T-helper 1 cell (primary cell): Measurements from ENCODE around the gene SPTAN1.
"Not testable (repeated sequence)": the region's sequence is repeated elsewhere in the genome, so short reads cannot be mapped to it uniquely, and the experiment has no call there.

Experiments used
- DNase-seq, 5 donors: peaks; one replicate each; pipeline ENCODE4 v3.0.0-alpha.2; 2012 to 2020

SPTAN1 gene

GRCh38 chr9:128553728-128554127, 1.3 kb downstream of the SPTAN1 start:
- no peak for DNase-seq

- no peak for DNase-seq
Measured at GRCh38 chr9:128554155-128554862, 1.9 kb downstream of the SPTAN1 start.

- no peak for DNase-seq
Measured at GRCh38 chr9:128555180-128555721, 2.9 kb downstream of the SPTAN1 start.

GRCh38 chr9:128556276-128556675, 3.9 kb downstream of the SPTAN1 start:
- no peak for DNase-seq

- DNase-seq: no peak
Measured at GRCh38 chr9:128556926-128557634, 4.7 kb downstream of the SPTAN1 start.

GRCh38 chr9:128558431-128559310, 6.3 kb downstream of the SPTAN1 start:
- peak in 1 of 5 donors; percentile 56 for DNase-seq

- DNase-seq: no peak
Measured at GRCh38 chr9:128565578-128565977, 13.2 kb downstream of the SPTAN1 start.

- DNase-seq: no peak
Measured at GRCh38 chr9:128568470-128569078, 16.2 kb downstream of the SPTAN1 start.

GRCh38 chr9:128575469-128575868, 23.1 kb downstream of the SPTAN1 start:
- DNase-seq: no peak

- no peak for DNase-seq
Measured at GRCh38 chr9:128575916-128576315, 23.5 kb downstream of the SPTAN1 start.

- DNase-seq: no peak
Measured at GRCh38 chr9:128577206-128577605, 24.8 kb downstream of the SPTAN1 start.

GRCh38 chr9:128579194-128579593, 26.8 kb downstream of the SPTAN1 start:
- no peak for DNase-seq

GRCh38 chr9:128580731-128581130, 28.3 kb downstream of the SPTAN1 start:
- no peak for DNase-seq

GRCh38 chr9:128585155-128585554, 32.8 kb downstream of the SPTAN1 start:
- not testable (repeated sequence) for DNase-seq

- DNase-seq: peak in 1 of 5 donors; percentile 20
Measured at GRCh38 chr9:128586934-128587333, 34.5 kb downstream of the SPTAN1 start.

- DNase-seq: peak in 3 of 5 donors; percentile 6 to 92 (median 16)
Measured at GRCh38 chr9:128587453-128587852, 35.1 kb downstream of the SPTAN1 start.

GRCh38 chr9:128588581-128589233, 36.3 kb downstream of the SPTAN1 start:
- no peak for DNase-seq

GRCh38 chr9:128593039-128593438, 40.7 kb downstream of the SPTAN1 start:
- DNase-seq: no peak

GRCh38 chr9:128593856-128594255, 41.5 kb downstream of the SPTAN1 start:
- DNase-seq: no peak

- DNase-seq: no peak
Measured at GRCh38 chr9:128595471-128595870, 43.1 kb downstream of the SPTAN1 start.

- peak in 1 of 5 donors; percentile 19 for DNase-seq
Measured at GRCh38 chr9:128600099-128600498, 47.7 kb downstream of the SPTAN1 start.

GRCh38 chr9:128603697-128604096, 51.3 kb downstream of the SPTAN1 start:
- no peak for DNase-seq
